Measurements from ENCODE around the gene ACR. TPM values are rescaled to one million over a fixed set of nuclear protein-coding genes. Genes with fewer than 3 reads are reported as not detected.

ACR gene
- total RNA-seq, 1 donor, result 1.4 TPM

DNA sequence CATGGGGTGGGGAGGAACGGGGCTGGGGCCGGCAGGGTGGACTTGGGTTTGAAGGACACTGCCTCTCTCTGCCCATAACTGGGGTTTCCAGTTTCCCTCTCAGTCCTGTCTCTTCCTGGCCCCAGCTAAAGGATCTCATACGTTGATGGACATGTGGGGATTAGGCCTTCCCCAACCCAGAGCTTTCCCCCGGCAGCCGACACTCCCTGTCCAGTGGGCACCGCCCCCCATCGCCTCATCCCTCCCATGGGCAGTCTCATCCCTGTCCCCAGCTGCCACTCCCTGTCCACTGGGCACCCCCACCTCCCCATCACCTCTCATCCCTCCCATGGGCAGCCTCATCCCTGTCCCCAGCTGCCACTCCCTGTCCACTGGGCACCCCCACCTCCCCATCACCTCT, 22.2 kb upstream of the ACR start:
- Histone ChIP-seq H2AFZ (ENCODE audit: low read length) (no peak overlapping the region), H3K4me2 (ENCODE audit: insufficient read depth, low read length) (no peak overlapping the region), H3K27me3 (ENCODE audit: insufficient read depth, low read length) (peaks cover 13% of the 10 kb centered on the region), H3K36me3 (ENCODE audit: insufficient read depth, low read length) (no peaks in the 10 kb centered on the region), H3K79me2 (ENCODE audit: insufficient read depth, low read length) (no peaks in the 10 kb centered on the region), H3K27ac (ENCODE audit: low read depth, low read length) (no peak overlapping the region), H3K4me3 (ENCODE audit: insufficient read depth, low read length) (no peak overlapping the region), H3K9me3 (ENCODE audit: low read depth, low read length) (no peaks in the 10 kb centered on the region), H3K4me1 (ENCODE audit: insufficient read depth, low read length) (no peaks in the 10 kb centered on the region), H4K20me1 (ENCODE audit: insufficient read depth, low read length) (no peaks in the 10 kb centered on the region)
- DNase-seq (ENCODE audit: insufficient read length, low spot score, missing footprints), result no peak
- TF ChIP-seq CTCF (IDR thresholded peaks at IDR 0.05; ENCODE audit: extremely low read depth, low read depth, low read length), result no peak

DNA sequence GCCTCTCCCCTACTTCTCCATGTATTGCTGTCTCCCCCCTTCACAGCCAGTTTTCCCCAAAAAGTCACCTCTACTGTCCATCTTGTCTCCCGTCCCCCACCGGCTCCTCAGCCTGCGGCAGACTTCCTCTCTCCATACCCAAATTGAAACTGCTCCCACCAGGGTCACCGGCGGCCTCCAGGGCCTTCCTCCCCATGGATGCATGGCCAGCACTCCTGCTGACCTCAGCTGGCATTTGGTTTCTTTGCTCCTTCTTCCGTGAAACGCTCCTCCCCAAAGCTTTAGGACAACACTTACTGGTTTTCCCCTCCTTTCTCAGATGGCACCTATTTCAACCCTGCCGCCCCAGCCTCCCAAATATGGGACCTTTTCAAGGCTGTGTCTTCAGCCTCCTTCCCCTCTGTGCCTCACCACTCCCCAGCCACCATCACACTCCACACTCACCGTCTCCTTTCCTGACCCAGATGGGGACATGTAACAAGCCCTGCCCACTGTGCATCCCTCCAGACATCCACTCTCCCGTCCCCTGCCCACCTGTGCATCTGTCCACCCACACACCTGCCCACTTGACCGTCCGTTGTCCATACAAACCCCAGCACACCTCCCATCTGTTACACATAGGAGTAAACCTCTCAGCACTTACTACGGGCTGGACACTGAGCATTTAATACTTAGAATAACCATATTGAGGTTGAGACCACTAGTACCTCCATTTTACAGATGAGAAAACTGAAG, 21.5 kb upstream of the ACR start:
- H3K79me2 ChIP-seq (ENCODE audit: insufficient read depth, low read length), result no peaks in the 10 kb centered on the region
- H2AFZ ChIP-seq (ENCODE audit: low read length), result no peak overlapping the region
- peaks cover 18% of the 10 kb centered on the region for H3K27me3 ChIP-seq (ENCODE audit: insufficient read depth, low read length)
- no peak for DNase-seq (ENCODE audit: insufficient read length, low spot score, missing footprints)
- no peak overlapping the region for H3K4me3 ChIP-seq (ENCODE audit: insufficient read depth, low read length)
- no peak overlapping the region for H3K4me2 ChIP-seq (ENCODE audit: insufficient read depth, low read length)
- no peak for TF ChIP-seq CTCF (IDR thresholded peaks at IDR 0.05; ENCODE audit: extremely low read depth, low read depth, low read length)
- no peak overlapping the region for H3K27ac ChIP-seq (ENCODE audit: low read depth, low read length)
- H3K36me3 ChIP-seq (ENCODE audit: insufficient read depth, low read length), result no peaks in the 10 kb centered on the region
- no peaks in the 10 kb centered on the region for H3K9me3 ChIP-seq (ENCODE audit: low read depth, low read length)
- H3K4me1 ChIP-seq (ENCODE audit: insufficient read depth, low read length), result no peaks in the 10 kb centered on the region
- H4K20me1 ChIP-seq (ENCODE audit: insufficient read depth, low read length), result no peaks in the 10 kb centered on the region

- Histone ChIP-seq H3K79me2 (ENCODE audit: insufficient read depth, low read length) (no peaks in the 10 kb centered on the region), H3K27me3 (ENCODE audit: insufficient read depth, low read length) (peaks cover 18% of the 10 kb centered on the region), H3K27ac (ENCODE audit: low read depth, low read length) (no peak overlapping the region), H3K4me3 (ENCODE audit: insufficient read depth, low read length) (no peak overlapping the region), H2AFZ (ENCODE audit: low read length) (no peak overlapping the region), H3K4me1 (ENCODE audit: insufficient read depth, low read length) (no peaks in the 10 kb centered on the region), H3K4me2 (ENCODE audit: insufficient read depth, low read length) (no peak overlapping the region), H3K36me3 (ENCODE audit: insufficient read depth, low read length) (no peaks in the 10 kb centered on the region), H4K20me1 (ENCODE audit: insufficient read depth, low read length) (no peaks in the 10 kb centered on the region), H3K9me3 (ENCODE audit: low read depth, low read length) (no peaks in the 10 kb centered on the region)
- no peak for TF ChIP-seq CTCF (IDR thresholded peaks at IDR 0.05; ENCODE audit: extremely low read depth, low read depth, low read length)
- no peak for DNase-seq (ENCODE audit: insufficient read length, low spot score, missing footprints)
Observed at GRCh38 chr22:50717709-50718351, 20.2 kb upstream of the ACR start.

DNA sequence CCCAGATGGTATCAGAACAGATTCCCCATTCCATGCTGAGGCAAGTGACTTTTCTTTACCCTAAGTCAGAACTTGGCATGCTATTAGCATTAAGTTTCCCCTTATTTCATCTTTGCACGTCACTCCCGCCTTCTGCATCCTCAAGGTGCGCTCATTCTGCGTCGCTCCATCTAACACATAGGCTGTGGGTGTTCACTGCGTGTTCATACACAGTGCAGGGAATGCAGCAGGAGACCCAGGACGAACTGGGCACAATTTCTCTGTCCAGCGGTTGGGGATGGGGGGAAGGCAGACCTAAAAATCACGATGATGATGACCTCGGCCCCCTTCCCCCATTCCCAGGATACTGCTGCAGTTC, 19.7 kb upstream of the ACR start:
- Histone ChIP-seq H4K20me1 (ENCODE audit: insufficient read depth, low read length) (no peaks in the 10 kb centered on the region), H3K27me3 (ENCODE audit: insufficient read depth, low read length) (peaks cover 18% of the 10 kb centered on the region), H3K4me2 (ENCODE audit: insufficient read depth, low read length) (no peak overlapping the region), H2AFZ (ENCODE audit: low read length) (no peak overlapping the region), H3K27ac (ENCODE audit: low read depth, low read length) (no peak overlapping the region), H3K79me2 (ENCODE audit: insufficient read depth, low read length) (no peaks in the 10 kb centered on the region), H3K9me3 (ENCODE audit: low read depth, low read length) (no peaks in the 10 kb centered on the region), H3K4me1 (ENCODE audit: insufficient read depth, low read length) (no peaks in the 10 kb centered on the region), H3K4me3 (ENCODE audit: insufficient read depth, low read length) (no peak overlapping the region), H3K36me3 (ENCODE audit: insufficient read depth, low read length) (no peaks in the 10 kb centered on the region)
- no peak for TF ChIP-seq CTCF (IDR thresholded peaks at IDR 0.05; ENCODE audit: extremely low read depth, low read depth, low read length)
- no peak for DNase-seq (ENCODE audit: insufficient read length, low spot score, missing footprints)
